Testis (tissue), 3 donors: ENCODE data around the gene FBP1. TPM values are rescaled to one million over a fixed set of nuclear protein-coding genes. Genes with fewer than 3 reads are reported as not detected.

Experiments
- DNase-seq: peaks from one replicate; pipeline ENCODE4 v3.0.0-alpha.2; 2019
- H3K27ac ChIP-seq, 2 donors: fragments of 200-600 bp; sonication (generic); one replicate each; pipeline ENCODE4 v1.5.1; 2019
- H3K27me3 ChIP-seq: fragments of 200-600 bp; sonication (generic); one replicate; pipeline ENCODE4 v1.5.1; 2019
- H3K36me3 ChIP-seq: fragments of 200-600 bp; sonication (generic); one replicate; pipeline ENCODE4 v1.5.1; 2017; ENCODE audit warnings: low read depth; ENCODE audit errors: missing control alignments
- H3K4me1 ChIP-seq: fragments of 200-600 bp; sonication (generic); one replicate; pipeline ENCODE4 v1.5.1; 2019
- H3K4me3 ChIP-seq, 2 donors: fragments of 200-600 bp; sonication (generic); one replicate each; pipeline ENCODE4 v1.5.1; 2017 to 2019
- H3K9me3 ChIP-seq: fragments of 200-600 bp; sonication (generic); one replicate; pipeline ENCODE4 v1.5.1; 2017
- CTCF ChIP-seq, 3 experiments: fragments of 450-650 bp in 2 of 3; fragments of 200-600 bp in 1 of 3; sonication (generic) in 1 of 3; IDR thresholded peaks; one replicate each; pipeline ENCODE4 v1.5.1; 2016 to 2019; ENCODE audit warnings: antibody characterized with exemption in 3 of 3, mild to moderate bottlenecking in 2 of 3, moderate library complexity in 1 of 3
- POLR2A ChIP-seq: fragments of 450-650 bp; IDR thresholded peaks from one replicate; pipeline ENCODE4 v1.6.1; 2017; ENCODE audit warnings: antibody characterized with exemption, mild to moderate bottlenecking, moderate library complexity
- WGBS, 2 donors: methylation state at CpG; one replicate each; pipeline ENCODE4 v1.1.5; 2018; 5-methylcytosine and 5-hydroxymethylcytosine counted together
- intact Hi-C: fragments of 100-400 bp; cut with DNase I; formaldehyde crosslinking; loops from one replicate; pipeline ENCODE4 v1.15.1; 2023; ENCODE audit warnings: low total_unique reads
- polyA plus RNA-seq: library from polyadenylated mRNA; stranded (reverse); fragments of 350-450 nt; fragmentation: Illumina TruSeq; extraction: RNeasy Lipid Tissue Mini Kit (QIAGEN cat#74804); gene quantifications from one replicate; pipeline ENCODE4 v1.2.3, GENCODE V29; 2014; ENCODE audit warnings: low read depth, low replicate concordance; ENCODE audit not compliant: insufficient read depth
- total RNA-seq, 2 donors: library from RNA; depleted of rRNA; stranded (reverse); fragments of >200 nt; gene quantifications; one replicate each; pipeline ENCODE4 v1.2.3, GENCODE V29; 2016

The FBP1 gene
- total and polyA plus RNA-seq, 3 donors from 2014 or later, result 3.8 to 16.2 (median 4.1) TPM

- no peak for DNase-seq
- Histone ChIP-seq H3K9me3 (no peaks in the 10 kb centered on the region), H3K27me3 (no peaks in the 10 kb centered on the region), H3K4me1 (no peaks in the 10 kb centered on the region), H3K4me3 (no peak overlapping the region), H3K27ac (no peak overlapping the region), H3K36me3 (no peaks in the 10 kb centered on the region)
- intact Hi-C loops, result no loop called here
- TF ChIP-seq CTCF (IDR thresholded peaks at IDR 0.05) (no peak), POLR2A (no peak)
- WGBS, 2 donors, result 96 to 97% methylated on average over 4 of the region's 4 CpGs
Observed at GRCh38 chr9:94650949-94651348, 11.6 kb upstream of the FBP1 start.

GRCh38 chr9:94649100-94649819, 9.9 kb upstream of the FBP1 start:
- WGBS, 2 donors, result 73 to 74% methylated on average over 11 to 12 of the region's 12 CpGs
- TF ChIP-seq CTCF (IDR thresholded peaks at IDR 0.05) (no peak), POLR2A (no peak)
- no peak for DNase-seq
- intact Hi-C loops, result no loop called here
- Histone ChIP-seq H3K4me1 (no peaks in the 10 kb centered on the region), H3K4me3 (no peak overlapping the region), H3K27ac (no peak overlapping the region), H3K27me3 (no peaks in the 10 kb centered on the region), H3K9me3 (no peaks in the 10 kb centered on the region), H3K36me3 (no peaks in the 10 kb centered on the region)

GRCh38 chr9:94648185-94648584, 8.9 kb upstream of the FBP1 start:
- intact Hi-C loops, result no loop called here

GRCh38 chr9:94645901-94646300, 6.6 kb upstream of the FBP1 start:
- Histone ChIP-seq H3K27ac (no peak overlapping the region), H3K36me3 (no peaks in the 10 kb centered on the region), H3K4me1 (no peaks in the 10 kb centered on the region), H3K4me3 (no peak overlapping the region), H3K27me3 (no peaks in the 10 kb centered on the region), H3K9me3 (no peaks in the 10 kb centered on the region)
- WGBS, 2 donors, result 61 to 76% methylated on average over 6 of the region's 6 CpGs
- intact Hi-C loops, result no loop called here
- no peak for TF ChIP-seq CTCF (IDR thresholded peaks at IDR 0.05)
- TF ChIP-seq POLR2A, result no peak
- no peak for DNase-seq

More at GRCh38 chr9:94648185-94648584, 8.9 kb upstream of the FBP1 start:
- TF ChIP-seq CTCF (IDR thresholded peaks at IDR 0.05), result no peak
- no peak for TF ChIP-seq POLR2A
- H3K27ac ChIP-seq, result no peak overlapping the region
- H3K4me3 ChIP-seq, result no peak overlapping the region
- H3K36me3 ChIP-seq, result no peaks in the 10 kb centered on the region
- H3K4me1 ChIP-seq, result no peaks in the 10 kb centered on the region
- no peaks in the 10 kb centered on the region for H3K27me3 ChIP-seq
- WGBS, 2 donors, result 92 to 96% methylated on average over 2 of the region's 2 CpGs
- no peaks in the 10 kb centered on the region for H3K9me3 ChIP-seq
- no peak for DNase-seq

GRCh38 chr9:94644543-94644942, 5.2 kb upstream of the FBP1 start:
- intact Hi-C loops, result no loop called here
- no peaks in the 10 kb centered on the region for H3K9me3 ChIP-seq
- no peak for DNase-seq
- peaks cover 6% of the 10 kb centered on the region for H3K4me1 ChIP-seq
- TF ChIP-seq POLR2A, result no peak
- no peak for TF ChIP-seq CTCF (IDR thresholded peaks at IDR 0.05)
- no peak overlapping the region for H3K4me3 ChIP-seq
- H3K27me3 ChIP-seq, result no peaks in the 10 kb centered on the region
- whole genome bisulfite sequencing, 2 donors, result 82 to 88% methylated on average over 4 to 5 of the region's 5 CpGs
- H3K27ac ChIP-seq, result no peak overlapping the region
- H3K36me3 ChIP-seq, result no peaks in the 10 kb centered on the region
